T-helper 1 cell treated with Interleukin-12 subunit alpha and Interleukin-12 subunit beta and Interleukin-4 antibody, amounts not matched to agents 30 μg/mL and 1 μg/mL, for 36 hours (primary cell): ENCODE measurements around the gene PBLD.

Source experiments
- H3K27ac Mint-ChIP-seq: one replicate; pipeline ENCODE4 v1.8.0; 2021; ENCODE audit warnings: mild to moderate bottlenecking, mixed read lengths
- H3K27me3 Mint-ChIP-seq: one replicate; pipeline ENCODE4 v1.8.0; 2021; ENCODE audit warnings: low read depth, mixed read lengths
- H3K36me3 Mint-ChIP-seq: one replicate; pipeline ENCODE4 v1.8.0; 2021; ENCODE audit warnings: low read depth, mixed read lengths
- H3K4me1 Mint-ChIP-seq: one replicate; pipeline ENCODE4 v1.8.0; 2021; ENCODE audit warnings: low read depth, mixed read lengths
- H3K4me3 Mint-ChIP-seq: one replicate; pipeline ENCODE4 v1.8.0; 2021; ENCODE audit warnings: mild to moderate bottlenecking, moderate library complexity, mixed read lengths
- H3K9me3 Mint-ChIP-seq: one replicate; pipeline ENCODE4 v1.8.0; 2021; ENCODE audit warnings: mixed read lengths

Gene PBLD

GRCh38 chr10:68239596-68240150 lies 93.1 kb downstream of the PBLD start:
- no peaks in the 10 kb centered on the region for H3K36me3 Mint-ChIP-seq

GRCh38 chr10:68239069-68239468 lies 93.7 kb downstream of the PBLD start:
- no peaks in the 10 kb centered on the region for H3K9me3 Mint-ChIP-seq
- no peak overlapping the region for H3K27ac Mint-ChIP-seq
- H3K4me1 Mint-ChIP-seq, result no peaks in the 10 kb centered on the region
- H3K4me3 Mint-ChIP-seq, result no peak overlapping the region
- peaks cover 10% of the 10 kb centered on the region for H3K27me3 Mint-ChIP-seq
- H3K36me3 Mint-ChIP-seq, result no peaks in the 10 kb centered on the region

More at GRCh38 chr10:68239596-68240150, 93.1 kb downstream of the PBLD start:
- Mint-ChIP-seq H3K4me1 (no peaks in the 10 kb centered on the region), H3K27me3 (peaks cover 9% of the 10 kb centered on the region), H3K27ac (no peak overlapping the region), H3K9me3 (no peaks in the 10 kb centered on the region), H3K4me3 (no peak overlapping the region)

GRCh38 chr10:68238371-68238770 lies 94.4 kb downstream of the PBLD start:
- H3K9me3 Mint-ChIP-seq, result no peaks in the 10 kb centered on the region

GRCh38 chr10:68237173-68237572 lies 95.6 kb downstream of the PBLD start:
- no peak overlapping the region for H3K4me3 Mint-ChIP-seq
- no peaks in the 10 kb centered on the region for H3K36me3 Mint-ChIP-seq
- no peak overlapping the region for H3K27ac Mint-ChIP-seq
- no peaks in the 10 kb centered on the region for H3K4me1 Mint-ChIP-seq
- peaks cover 26% of the 10 kb centered on the region for H3K27me3 Mint-ChIP-seq
- H3K9me3 Mint-ChIP-seq, result no peaks in the 10 kb centered on the region

More at GRCh38 chr10:68238371-68238770, 94.4 kb downstream of the PBLD start:
- no peak overlapping the region for H3K4me3 Mint-ChIP-seq
- no peaks in the 10 kb centered on the region for H3K4me1 Mint-ChIP-seq
- H3K36me3 Mint-ChIP-seq, result no peaks in the 10 kb centered on the region
- H3K27ac Mint-ChIP-seq, result no peak overlapping the region
- H3K27me3 Mint-ChIP-seq, result peaks cover 17% of the 10 kb centered on the region

- H3K4me3 Mint-ChIP-seq, result no peak overlapping the region
- no peaks in the 10 kb centered on the region for H3K9me3 Mint-ChIP-seq
- peaks cover 37% of the 10 kb centered on the region for H3K27me3 Mint-ChIP-seq
- H3K4me1 Mint-ChIP-seq, result peaks cover 9% of the 10 kb centered on the region
- no peak overlapping the region for H3K27ac Mint-ChIP-seq
- no peaks in the 10 kb centered on the region for H3K36me3 Mint-ChIP-seq
Observed at GRCh38 chr10:68235581-68235980, 97.1 kb downstream of the PBLD start.

GRCh38 chr10:68235111-68235510 lies 97.6 kb downstream of the PBLD start:
- no peak overlapping the region for H3K27ac Mint-ChIP-seq
- H3K4me3 Mint-ChIP-seq, result no peak overlapping the region
- no peaks in the 10 kb centered on the region for H3K36me3 Mint-ChIP-seq
- peaks cover 10% of the 10 kb centered on the region for H3K4me1 Mint-ChIP-seq
- peaks cover 41% of the 10 kb centered on the region for H3K27me3 Mint-ChIP-seq
- H3K9me3 Mint-ChIP-seq, result no peaks in the 10 kb centered on the region

- H3K9me3 Mint-ChIP-seq, result no peaks in the 10 kb centered on the region
- H3K4me3 Mint-ChIP-seq, result no peak overlapping the region
- H3K4me1 Mint-ChIP-seq, result peaks cover 10% of the 10 kb centered on the region
- H3K27me3 Mint-ChIP-seq, result peaks cover 53% of the 10 kb centered on the region
- no peaks in the 10 kb centered on the region for H3K36me3 Mint-ChIP-seq
- no peak overlapping the region for H3K27ac Mint-ChIP-seq
Observed at GRCh38 chr10:68233046-68233445, 99.7 kb downstream of the PBLD start.
